Measurements from ENCODE around the gene SH3PXD2A.
"Not testable (repeated sequence)": the region's sequence is repeated elsewhere in the genome, so short reads cannot be mapped to it uniquely, and the experiment has no call there.

Gene SH3PXD2A

GRCh38 chr10:103762916-103763315, 92.5 kb downstream of the SH3PXD2A start:
- DNase-seq: no peak

GRCh38 chr10:103762162-103762561, 93.2 kb downstream of the SH3PXD2A start:
- DNase-seq: no peak

DNA sequence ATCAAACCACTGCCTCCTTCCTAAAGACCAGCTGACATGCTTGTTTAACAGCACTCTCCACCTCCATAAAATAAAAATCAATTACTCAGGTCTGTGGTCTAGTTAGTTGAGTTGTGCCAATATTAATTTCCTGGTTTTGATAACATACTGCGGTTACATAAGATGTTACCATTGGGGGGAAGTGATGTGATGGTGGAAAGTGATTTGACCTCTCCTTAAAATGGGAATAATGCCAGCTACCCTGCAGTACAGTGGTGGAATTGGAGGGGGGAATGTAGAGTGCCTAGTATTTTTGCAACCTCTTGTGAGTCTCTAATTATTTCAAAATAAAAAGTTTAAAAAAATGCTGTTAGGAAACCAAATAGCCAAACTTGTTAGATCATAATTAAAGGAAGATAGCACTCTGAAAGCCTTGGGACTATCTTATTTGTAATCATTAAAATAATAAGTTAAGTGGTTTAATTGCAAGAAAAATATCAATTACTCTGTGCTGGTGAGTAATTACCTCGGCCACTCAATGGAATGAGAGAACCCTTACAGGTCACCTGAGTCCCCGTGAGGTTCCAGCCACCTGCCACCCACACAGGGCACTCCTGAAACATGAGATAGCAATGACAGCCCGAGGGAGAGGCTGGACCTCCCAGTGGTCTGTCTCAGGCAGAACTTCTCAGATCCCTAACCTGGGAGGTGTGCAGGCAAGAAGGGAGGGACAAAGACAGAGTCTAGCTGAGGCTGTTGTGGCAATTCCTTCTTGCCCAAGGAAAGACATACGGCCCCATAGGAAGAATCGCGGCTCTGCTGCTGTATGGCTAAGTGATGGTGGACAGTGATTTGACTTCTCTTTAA, 94.1 kb downstream of the SH3PXD2A start:
- no peak for DNase-seq

DNA sequence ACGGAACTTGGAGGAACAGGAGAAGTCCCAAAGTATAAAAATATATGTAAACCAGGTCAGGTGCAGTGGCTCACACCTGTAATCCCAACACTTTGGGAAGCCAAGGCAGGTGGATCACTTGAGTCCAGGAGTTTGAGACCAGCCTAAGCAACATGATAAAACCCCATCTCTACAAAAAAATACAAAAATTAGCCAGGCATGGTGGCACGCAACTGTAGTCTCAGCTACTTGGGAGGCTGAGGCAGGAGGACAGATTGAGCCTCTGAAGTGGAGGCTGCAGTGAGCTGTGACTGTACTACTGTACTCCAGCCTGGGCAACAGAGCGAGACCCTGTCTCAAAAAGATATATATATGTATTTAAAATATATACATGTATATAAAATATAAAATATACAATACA, 95.1 kb downstream of the SH3PXD2A start:
- not testable (repeated sequence) for DNase-seq

DNA sequence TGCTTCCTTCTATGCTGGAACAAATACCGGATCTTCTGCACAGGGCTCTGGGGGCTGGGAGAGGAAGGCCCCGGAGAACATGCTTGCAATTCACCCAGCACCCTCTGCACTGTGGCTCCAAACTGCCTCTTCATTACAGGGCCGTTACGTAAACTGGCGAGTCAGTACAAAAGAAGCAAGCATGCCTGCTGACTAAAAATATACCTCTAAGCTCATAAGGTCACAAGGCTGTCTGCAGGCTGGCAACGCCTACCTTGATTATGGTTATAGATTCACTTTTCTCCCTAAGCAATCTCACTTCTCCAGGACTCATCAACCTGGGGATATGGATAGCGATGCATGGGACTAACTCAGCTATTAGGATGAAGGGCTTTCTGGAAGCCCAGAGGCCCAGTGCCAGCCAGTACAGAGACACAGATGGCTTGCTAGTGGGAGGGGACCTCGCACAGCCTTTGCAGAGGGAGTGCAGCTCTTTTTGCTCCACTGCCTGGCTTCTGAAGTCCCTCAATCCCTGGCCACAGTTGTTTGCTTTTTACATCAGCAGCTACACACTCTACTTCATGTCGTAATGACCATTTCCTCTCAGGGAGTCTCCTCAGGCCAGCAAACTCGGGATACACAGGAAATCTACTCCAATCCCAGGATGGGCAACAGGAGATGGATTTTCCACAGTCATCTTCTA, 96.1 kb downstream of the SH3PXD2A start:
- DNase-seq: peak; percentile 55

DNA sequence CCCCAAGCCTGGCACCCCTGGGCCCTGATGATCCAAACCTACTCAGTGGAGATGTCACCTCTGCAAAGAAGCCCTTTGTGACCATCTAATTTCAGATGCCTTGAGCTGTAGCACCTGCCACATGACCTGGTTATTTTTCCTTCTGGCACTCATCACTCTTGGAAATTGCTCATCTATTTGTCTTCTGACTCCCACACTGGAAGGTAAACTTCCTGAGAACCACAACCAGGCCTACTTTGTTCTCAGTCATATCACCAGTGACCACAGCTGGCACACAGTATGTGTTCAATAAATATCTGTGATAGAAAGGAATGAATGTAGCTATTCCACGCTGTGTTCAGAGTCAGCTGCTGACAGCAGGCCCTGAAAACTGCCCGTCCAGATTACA, 97.1 kb downstream of the SH3PXD2A start:
- DNase-seq: no peak

DNA sequence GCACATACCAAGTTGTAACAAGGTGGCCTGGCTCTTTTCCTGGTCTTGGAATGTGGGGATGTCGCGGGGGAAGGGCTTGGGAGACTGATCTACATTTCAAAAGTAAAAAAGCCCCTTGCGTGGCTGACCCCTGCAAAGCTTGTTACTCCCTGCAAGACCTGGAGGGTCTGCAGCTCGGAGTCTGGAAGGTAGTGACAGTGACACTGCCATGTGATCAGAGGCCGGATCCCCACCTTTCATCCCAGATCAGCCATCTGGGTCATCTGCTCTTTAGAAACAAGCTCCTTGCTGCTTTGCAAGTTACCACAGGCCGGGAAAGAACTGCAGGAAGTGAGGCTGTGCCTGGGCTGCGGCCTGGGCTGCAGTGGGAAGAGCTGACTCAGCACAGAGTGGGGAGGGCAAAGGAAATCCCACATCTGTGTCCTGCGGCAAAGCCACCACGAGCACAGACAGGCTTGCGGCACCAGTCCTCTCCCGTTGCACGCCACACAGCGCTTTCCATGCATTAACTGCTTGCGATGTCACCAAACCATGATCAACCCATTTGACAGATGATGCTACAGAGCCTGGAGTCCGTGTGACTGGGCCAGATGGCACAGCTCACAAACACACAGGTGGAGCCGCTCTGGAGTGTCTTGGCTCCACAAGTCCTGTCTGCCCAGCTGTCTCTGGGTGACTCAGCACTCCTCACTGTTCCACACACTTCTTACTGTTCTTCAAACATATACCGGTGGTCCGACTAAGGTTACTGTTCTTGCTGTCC, 97.7 kb downstream of the SH3PXD2A start:
- peak; percentile 74 for DNase-seq

DNA sequence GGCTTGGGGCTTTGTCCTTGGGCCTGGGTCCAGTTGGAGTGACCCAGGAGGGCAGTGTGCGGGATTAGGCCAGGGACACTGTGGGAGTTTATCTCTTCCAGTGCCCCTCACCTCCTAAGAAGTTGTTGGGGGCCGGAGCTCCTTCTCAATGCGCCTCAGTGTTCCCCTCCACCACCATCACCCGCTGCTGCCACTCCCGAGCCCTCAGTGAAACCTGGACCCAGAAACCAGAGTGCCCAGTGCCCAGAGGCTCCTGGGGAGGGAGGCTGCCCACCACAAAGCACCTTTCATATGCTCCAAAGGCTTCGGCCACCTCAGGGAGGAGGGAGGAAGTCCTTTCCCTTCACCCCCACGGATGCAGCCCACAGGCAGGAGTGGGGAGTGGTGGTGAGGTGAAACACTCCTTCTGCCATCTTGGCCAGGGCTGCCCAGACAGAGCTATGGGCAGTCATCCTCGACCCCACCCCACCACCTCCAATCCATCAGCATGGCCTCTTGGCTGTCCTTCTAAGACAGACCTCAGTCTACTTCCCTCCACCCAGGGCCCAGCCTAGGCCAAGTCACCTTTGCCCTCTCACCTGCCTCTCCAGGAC, 99.0 kb downstream of the SH3PXD2A start:
- no peak for DNase-seq

- peak; percentile 35 for DNase-seq
Measured at GRCh38 chr10:103752680-103753248, 102.6 kb downstream of the SH3PXD2A start.

- DNase-seq: no peak
Measured at GRCh38 chr10:103751667-103752290, 103.6 kb downstream of the SH3PXD2A start.

DNA sequence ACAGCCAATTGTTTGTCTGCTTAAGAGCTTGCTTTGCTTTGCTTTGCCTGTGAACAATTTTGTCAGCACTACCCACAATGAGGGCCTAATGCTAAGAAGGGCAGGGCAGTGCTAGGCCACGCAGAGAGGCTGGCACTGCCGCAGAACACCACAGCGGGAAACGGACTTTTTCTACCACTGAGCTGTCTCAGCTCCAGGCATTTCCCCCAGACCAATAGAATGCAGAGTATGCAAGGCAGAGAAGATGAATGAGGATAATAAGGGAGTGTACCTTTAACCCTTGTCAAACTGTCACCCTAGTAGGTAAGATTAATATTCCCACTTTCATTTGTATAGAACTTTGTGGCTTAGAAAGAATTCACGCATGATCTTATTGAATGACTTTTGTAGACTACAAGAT, 104.5 kb downstream of the SH3PXD2A start:
- no peak for DNase-seq

DNA sequence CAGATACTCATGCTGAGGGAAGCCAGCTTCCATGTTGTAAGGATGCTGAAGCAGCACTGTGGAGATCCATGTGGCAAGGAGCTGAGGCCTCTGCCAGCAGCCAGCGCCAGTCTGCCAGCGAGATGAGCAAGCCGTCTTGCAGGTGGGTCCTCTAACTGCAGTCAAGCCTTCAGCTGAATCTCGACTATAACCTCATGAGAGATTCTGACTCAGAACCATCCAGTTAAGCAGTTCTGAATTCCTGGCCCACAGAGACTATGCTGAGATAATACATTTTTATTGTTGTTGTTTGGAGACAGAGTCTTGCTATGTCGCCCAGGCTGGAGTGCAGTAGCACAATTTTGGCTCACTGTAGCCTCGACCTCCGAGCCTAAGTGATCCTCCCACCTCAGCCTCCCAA, 105.6 kb downstream of the SH3PXD2A start:
- no peak for DNase-seq

- peak; percentile 27 for DNase-seq
Measured at GRCh38 chr10:103748020-103748419, 107.4 kb downstream of the SH3PXD2A start.

DNA sequence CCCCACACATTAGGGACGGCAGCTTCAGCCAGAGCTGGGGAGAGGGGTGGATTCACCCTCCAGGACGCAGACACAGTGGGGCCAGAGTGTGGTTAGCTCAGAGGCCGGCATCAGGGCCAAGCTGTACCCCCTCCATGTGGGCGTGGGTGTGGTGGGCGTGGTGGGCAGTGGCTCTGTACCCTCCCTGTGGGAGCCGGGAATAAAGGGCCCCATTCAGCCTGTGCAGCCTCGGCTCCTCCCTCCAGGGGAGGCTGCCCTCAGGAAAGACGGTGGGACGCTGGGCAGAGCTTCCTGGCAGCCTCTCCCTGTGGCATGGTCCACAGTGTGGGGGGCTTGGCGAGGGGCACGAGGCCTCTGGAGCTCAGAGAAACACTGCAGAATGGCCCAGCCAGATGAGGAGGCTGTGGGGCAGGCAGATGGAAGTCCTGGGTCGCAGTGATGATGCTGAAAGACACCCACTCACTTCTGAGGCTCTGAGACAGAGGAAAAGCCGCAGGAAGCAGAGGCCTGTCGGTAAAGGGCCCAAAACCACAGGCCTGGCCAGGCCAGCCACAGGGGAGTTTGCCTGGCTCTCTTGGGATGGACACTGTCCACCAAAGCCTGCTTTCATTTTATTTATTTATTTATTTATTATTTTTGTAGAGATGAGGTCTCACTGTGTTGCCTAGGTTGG, 108.0 kb downstream of the SH3PXD2A start:
- DNase-seq: no peak

DNA sequence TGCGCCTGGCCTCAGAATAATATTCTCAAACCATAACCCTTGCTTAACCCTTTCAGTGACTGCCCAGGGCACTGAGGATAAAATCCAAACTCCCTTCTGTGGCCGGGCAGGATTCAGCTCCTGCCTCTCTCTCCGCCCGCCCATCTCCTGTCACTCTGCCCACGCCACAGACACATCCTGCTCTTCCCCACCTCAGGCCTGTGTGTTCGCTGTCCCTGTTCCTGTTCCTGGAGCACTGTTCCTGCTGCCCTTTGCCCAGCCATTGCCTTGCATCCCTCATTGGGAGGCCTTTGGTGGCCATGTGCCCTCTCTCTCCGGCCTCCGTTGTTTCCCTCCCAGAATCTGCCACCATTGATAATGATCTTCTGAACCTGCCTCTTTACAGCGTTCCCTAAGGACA, 108.8 kb downstream of the SH3PXD2A start:
- DNase-seq: no peak

GRCh38 chr10:103745341-103746247, 109.8 kb downstream of the SH3PXD2A start:
- DNase-seq: peak; percentile 77

DNA sequence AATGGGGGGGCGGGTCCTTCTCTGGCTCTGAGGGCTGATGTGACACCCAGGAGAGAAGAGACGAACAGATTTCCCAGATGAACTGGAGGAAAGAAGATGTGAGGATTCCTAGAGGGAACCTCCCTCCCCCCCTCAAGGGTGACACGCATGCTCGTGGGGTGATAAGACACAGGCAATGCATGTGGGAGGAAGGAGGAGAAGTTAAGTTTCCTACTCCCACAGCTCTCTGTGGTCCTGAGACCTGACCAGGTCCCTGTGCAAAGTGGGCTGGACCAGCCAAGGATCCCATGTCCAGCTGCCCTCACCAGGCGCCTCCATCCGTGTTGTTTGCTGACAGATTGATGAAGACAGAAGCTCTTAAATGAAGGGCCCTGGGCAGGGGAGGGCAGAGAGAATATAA, 112.6 kb downstream of the SH3PXD2A start:
- no peak for DNase-seq

GRCh38 chr10:103740611-103741010, 114.8 kb downstream of the SH3PXD2A start:
- DNase-seq: no peak

GRCh38 chr10:103739039-103739764, 116.2 kb downstream of the SH3PXD2A start:
- no peak for DNase-seq
